Right lung (tissue), 5 donors: ENCODE data around the gene GPR180. TPM values are rescaled to one million over a fixed set of nuclear protein-coding genes. Genes with fewer than 3 reads are reported as not detected.
"Not testable (repeated sequence)": the region's sequence is repeated elsewhere in the genome, so short reads cannot be mapped to it uniquely, and the experiment has no call there.

Source experiments
- DNase-seq, 2 donors: peaks; one replicate each; pipeline ENCODE4 v3.0.0-alpha.2; 2013
- polyA plus RNA-seq, 5 donors: library from polyadenylated mRNA; unstranded; fragments of 120-200 nt; gene quantifications; one replicate each; pipeline versions ENCODE4 v1.2.1 to v1.2.3, GENCODE V29; 2013; ENCODE audit warnings: inconsistent platforms in 1 of 5, low replicate concordance in 1 of 5; ENCODE audit not compliant: insufficient read length in 5 of 5, insufficient read depth in 1 of 5

Gene GPR180
- polyA plus RNA-seq, 5 donors, result 6.2 to 8.5 (median 8.0) TPM

DNA sequence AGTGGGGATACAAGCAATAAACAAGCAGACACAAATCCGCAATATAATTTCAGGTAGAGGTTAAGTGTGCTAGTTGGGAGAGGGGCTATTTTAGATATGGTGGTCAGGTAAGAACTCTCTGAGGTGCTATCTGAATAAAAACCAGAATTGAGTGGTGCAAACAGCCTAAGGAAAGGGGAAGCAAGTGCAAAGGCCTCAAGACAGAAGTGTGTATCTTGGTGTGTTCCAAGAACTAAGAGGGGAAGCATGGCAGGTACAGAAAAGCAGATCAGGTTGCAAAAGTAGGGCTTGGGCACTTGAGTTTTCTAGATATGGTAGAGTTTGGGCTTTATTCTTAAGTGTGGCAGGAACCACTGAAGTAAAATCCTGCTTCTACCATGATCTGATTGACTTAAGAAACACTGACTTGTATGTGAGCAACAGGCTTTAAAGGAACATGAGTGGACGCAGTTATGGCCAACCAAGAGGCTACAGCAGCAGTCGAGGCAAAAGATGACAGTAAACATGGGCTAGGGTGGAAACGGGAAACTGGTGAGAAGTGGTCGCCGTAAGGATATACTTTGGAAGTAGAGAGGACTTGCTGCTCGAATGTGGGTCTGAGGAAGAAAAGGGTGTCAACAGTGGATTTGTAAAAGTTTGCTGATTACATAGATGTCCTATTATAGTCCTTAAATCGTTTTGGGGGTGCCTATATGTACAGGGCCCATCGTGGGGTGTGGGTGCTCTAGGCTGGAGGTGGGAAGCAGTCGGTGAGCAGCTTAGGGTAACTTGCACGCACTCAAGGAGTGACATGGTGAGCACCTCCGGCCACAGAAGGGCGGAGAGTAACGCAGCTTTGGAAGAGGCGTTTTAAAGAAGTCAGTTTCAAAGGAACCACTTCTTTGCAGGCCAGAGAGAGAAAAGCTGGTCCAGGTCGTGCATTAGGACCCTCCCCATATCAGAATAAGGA lies 6.4 kb upstream of the GPR180 start:
- DNase-seq, result peak in 1 of 2 donors; percentile 26

DNA sequence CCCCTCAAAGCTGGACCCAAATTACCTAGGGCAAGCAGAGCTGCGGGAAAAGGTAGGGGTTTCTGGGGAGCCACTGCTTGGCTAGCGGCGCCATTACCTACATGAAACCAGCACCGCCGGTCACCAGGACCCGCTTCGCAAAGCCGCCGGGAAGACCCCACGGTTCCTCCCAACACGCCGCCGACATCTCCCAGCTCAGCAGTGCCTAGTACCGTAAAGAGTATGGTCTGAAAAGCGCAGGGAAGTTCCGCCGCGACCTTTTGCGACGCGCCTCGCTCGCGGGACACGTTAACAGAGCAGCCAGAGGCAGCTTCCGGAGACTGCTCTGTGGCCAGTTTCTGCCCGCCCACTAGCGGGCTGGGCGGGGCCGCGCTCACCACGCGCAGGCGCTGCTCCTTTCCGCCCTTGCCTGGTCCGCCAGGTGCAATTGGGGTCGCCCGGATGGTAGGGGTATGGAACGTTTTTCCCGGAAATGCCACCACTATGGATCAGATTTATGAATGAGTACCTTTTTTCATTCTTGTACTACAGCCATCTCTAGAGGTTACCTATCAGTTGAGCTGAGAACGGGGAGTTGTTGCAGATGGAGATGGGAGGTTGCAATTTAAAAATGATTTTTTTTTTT lies 5.6 kb upstream of the GPR180 start, which contains the start of gene TGDS:
TSS of gene TGDS (minus strand) at position 203 of the 625 bp plus-strand sequence. CDS start at position 187, 16 bp downstream.
- peak; percentile 89 to 90 for DNase-seq

DNA sequence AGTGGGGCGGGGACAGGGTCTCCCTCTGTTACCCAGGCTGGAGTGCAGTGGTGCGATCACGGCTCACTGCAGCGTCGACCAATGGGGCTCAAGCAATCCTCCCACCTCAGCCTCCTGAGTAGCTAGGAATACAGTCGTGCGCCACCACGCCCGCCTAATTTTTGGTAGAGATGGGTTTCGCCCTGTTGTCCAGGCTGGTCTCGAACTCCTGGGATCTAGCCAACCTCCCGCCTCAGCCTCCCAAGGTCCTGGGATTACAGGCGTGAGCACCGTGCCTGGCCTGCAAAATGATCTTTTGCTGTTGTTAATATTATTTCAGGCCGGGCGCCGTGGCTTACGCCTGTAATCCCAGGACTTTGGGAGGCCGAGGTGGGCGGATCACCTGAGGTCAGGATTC lies 5.1 kb upstream of the GPR180 start:
- no peak for DNase-seq

DNA sequence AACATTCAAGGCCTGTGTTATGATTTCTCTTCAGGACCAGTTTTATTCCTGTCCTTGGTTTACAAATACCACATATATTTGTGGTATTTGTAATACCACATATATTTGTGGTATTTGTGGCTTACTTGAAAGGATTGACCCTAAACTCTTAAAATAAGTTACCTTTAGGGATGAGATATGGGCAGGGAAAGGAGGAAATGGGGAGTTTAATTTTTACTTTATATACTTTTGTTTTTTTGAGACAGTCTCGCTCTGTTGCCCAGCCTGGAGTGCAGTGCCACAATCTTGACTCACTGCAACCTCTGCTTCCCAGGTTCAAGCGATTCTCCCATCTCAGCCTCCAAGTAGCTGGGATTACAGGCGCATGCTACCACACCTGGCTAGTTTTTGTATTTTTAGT lies 3.4 kb upstream of the GPR180 start:
- no peak for DNase-seq

DNA sequence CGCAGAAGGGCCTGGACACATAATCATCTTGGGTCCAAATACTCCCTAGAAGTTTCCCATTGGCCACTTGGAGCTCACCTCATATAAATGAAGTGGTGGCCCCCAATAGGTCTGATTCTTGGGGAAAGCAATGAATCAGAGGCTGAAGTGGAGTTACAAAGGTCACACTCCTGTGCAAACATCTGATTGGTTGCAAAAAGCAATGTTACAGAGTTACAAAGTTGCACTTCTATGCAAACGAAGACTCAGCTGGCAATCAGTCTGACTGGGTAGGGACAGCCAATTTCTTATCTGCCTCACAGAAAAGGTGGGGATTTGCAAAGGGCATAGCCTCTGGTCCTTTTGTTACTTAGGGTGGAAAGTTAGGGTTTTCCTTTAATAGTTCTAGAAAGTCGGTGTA lies 1.8 kb upstream of the GPR180 start:
- DNase-seq, result no peak

DNA sequence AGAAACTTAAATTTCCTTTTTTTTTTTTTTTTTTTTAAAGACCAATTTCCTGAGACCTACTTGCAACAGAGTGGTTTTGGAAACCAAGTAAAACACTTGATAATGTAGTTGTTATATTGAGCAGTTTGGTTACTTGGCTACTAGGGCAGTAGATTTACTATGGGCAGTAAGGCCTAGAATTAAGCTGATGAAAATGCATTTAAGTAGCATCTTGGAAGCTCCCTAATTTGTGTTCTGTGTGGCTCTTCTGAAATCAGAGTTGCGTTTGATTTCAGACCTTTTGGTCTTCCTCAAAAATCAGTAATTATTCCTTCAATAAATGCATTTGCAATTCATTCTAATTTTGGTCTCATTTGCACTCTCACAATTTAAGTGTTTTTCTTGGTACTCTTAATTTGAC lies 810 bp downstream of the GPR180 start:
- no peak for DNase-seq

DNA sequence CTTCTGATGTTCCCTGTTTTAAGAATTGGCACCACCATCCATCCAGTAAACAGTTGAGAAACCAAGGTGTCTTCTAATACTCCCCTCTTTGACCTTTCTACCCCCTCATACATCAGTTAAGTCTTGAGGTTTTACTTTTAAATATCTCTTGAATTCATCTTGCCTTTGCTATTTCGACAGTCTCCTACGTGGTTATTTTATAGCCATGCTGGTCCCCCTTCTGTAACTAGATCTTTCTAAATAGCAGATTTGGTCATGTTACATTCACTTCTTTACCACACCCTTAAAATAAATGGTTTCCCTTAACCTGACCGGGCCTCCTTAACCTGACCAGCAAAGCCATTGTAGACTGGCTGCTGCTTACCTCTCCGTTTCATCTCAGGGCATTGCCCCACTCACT lies 5.4 kb downstream of the GPR180 start:
- no peak for DNase-seq

DNA sequence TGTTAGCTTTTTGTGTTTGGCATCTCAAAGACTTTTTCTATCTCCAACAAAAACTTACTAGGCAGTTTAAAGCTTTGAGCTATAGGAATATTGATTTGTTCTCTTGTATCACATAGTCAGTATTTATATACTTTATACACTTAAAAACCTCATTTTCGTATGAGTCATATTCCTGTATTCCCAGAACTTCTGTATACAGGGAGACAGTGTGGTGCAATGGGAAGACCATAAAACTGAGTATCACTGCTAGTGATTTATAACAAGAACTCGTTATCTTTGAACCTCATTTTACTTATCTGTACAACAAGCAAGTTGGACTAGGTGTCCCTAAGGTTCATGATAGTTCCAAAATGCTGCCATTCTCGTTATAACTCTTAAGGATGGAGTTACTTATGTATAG lies 6.3 kb downstream of the GPR180 start:
- no peak for DNase-seq

DNA sequence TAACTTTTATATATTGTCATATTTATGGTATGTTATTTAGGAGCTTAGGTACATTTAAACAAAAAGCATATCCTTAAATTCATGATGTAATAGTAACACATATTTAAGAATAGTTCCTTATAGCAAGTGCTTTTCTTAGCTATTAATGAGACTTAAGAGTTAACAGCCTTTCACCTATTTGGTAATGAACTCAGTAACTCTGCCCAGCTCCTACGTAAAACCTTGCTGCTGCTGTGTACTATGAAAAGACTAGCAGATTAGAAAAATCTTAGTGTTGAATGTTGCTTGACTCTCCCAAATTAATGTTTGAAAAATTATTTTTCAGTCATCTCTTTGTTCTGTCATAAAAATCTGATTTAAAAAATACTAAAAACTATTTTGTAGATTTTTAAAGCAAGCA lies 6.9 kb downstream of the GPR180 start:
- no peak for DNase-seq

DNA sequence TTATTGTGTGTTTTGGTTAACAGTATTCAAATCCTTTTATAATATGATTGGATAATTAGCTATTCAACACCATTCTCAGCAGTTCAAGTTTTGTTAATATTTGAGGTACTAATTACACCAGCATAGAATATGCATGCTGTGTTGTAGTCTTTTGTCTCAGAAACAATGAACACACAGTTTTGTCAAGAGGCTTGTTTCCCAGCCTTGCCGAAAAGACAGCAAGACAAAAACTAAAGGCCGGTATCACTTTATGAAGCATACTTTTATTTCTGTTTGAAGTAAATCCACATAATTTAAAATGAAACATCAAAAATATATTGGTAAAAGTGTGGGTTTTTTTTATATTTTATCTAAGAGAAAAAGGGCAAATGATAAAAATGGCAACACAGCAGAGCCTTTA lies 7.5 kb downstream of the GPR180 start:
- no peak for DNase-seq

DNA sequence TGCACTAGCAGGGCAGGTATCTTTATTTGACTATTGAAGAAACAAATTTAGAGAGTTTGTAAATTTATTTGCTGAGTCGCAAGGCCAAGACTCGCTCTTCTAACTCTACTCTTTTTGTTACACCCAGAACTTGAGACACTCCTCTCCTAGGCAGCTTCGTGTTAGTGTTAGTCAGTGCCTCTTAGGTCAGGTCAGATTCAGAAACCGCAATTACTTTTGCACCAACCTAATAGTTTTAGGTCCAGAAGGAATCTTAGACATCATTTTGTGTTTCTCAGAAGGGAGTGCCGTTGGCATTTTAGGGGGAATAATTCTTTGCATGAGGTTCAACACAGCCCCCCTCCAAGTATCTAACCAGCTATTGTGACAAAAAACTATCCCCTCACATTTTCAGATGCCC lies 8.8 kb downstream of the GPR180 start:
- no peak for DNase-seq

DNA sequence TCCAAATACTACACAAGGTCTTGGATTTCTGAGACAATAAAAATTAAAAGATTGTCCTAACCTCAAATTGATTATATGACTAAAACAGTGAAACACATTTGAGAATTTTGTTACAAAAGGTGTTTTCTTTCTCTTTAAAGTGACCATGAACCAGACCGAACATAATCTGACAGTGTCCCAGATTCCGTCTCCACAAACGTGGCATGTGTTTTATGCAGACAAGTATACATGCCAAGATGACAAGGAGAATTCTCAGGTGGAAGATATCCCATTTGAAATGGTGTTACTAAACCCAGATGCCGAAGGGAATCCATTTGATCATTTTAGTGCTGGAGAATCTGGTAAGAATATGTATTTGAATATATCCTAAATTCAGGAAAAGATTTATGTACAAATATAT lies 10.4 kb downstream of the GPR180 start:
- no peak for DNase-seq

DNA sequence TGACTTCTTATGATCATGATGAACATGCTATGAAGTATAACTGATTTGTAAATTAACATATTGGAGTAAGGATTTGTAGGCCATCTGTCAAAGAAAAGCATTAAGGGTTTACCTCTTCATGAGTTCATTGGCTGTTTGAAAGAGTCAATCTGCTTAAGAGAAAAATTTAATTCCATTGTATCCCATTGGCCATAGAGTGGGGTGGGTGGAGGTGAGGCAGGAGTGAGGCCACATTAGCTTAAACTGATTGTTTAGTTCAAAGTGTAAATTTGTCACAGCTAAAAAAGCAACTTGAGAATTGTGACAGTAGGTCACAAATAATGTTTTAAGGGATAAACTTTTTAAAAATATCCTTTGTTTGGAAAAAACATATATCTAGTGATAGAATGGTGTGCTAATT lies 11.4 kb downstream of the GPR180 start:
- no peak for DNase-seq

DNA sequence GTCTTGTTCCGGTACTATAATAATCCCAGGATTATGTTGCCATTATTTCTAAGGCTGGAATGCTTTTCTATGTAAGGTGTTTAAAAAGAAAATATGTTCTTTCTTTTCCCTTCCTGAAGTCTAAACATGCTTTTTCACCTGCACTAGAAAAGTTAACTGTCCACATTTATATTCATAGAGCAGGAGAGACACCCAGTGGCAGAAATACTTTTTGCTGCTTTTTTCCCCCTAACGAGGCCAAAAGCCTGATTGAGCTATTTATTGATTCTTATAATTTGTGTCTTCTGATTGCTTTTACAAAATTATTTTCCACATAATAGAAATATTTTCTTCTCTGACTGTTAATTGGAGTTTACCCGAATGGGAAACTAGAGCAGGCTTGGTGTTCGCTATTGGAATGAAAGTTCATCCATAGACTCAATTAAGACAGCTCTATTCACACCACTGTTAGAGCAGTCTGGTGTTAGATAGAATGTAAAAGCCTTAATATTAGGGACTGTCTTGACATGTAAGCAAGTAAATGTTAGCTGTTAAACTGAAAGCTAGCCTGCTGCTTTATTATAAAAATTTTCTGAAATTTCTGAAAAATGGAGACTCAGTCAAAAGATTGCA lies 15.8 kb downstream of the GPR180 start:
- no peak for DNase-seq

DNA sequence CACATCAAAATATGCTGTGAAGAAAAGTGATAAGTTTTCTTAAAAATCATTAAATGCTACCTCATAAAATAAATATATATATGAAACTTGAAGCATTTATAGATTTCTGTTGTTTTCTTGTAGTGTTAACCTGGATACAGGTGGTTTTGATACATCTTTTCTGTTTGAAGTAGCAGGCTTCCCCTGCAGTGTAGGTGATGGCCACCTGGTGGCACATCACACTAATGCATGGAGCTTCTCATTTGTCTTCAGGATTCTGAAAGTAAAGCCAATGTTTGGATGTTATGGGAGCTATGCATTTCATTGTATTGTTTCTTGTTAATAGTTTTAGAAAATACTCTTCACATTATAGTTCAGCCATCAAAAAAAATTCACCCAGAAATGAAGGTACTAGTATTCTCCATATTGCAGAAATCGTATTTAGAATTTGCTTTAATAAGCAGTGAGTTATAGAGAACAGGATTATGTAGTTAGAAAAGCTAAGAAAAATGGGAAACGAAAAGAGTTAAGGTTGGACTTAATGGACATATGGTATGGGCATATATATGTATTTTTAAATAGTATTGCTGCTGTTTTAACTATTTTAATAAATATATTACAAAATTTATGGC lies 18.7 kb downstream of the GPR180 start:
- no peak for DNase-seq

DNA sequence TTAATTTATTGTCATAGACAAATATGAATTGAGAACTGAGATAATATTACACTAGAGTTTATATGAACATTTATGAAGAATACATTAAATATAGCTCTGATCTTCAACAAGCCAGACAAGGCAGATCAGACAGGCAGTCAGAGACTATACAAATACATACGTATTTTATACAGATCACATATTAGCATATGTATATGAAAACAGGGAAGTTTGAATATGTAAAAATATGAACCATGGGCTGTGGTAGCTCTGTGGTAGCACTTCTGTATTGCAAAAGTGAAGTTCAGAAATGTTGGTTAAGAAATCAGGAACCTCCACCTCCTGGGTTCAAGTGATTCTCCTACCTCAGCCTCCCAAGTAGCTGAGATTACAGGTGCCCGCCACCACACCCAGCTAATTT lies 20.7 kb downstream of the GPR180 start:
- DNase-seq, result no peak

DNA sequence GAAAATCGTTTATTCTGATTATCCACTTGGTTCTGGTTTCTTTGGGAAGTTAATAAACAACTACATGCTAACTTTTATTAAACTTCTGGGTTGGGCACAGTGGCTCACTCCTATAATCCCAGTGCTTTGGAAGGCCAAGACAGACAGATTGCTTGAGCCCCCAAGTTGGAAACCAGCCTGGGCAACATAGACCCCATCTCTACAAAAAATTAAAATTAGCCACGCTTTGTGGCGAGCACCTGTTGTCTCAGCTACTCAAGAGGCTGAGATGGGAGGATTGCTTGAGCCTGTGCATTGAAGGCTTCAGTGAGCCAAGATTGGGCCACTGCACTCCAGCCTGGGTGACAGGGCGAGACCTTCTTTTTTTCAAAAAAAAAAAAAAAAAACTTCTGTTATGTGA lies 21.7 kb downstream of the GPR180 start:
- no peak for DNase-seq

DNA sequence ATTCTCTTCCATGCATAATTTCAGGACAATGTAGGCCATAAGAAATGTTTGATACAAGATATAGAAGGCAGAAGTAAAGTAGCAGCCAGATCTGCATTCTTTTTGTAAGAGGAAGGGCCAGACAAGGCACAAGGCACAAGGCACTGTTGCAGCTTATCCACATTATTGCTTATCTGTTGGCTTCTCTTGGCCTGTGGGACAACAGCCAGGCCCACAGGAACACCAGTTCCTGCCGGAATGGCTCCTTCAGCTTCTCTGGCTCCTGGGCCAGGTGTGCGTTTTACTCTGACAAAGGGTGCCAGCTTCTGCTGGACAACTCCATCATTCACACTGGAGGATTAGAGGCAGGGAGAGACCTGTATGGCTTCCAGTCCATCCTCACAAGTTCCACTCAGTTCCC lies 29.2 kb downstream of the GPR180 start:
- no peak for DNase-seq

DNA sequence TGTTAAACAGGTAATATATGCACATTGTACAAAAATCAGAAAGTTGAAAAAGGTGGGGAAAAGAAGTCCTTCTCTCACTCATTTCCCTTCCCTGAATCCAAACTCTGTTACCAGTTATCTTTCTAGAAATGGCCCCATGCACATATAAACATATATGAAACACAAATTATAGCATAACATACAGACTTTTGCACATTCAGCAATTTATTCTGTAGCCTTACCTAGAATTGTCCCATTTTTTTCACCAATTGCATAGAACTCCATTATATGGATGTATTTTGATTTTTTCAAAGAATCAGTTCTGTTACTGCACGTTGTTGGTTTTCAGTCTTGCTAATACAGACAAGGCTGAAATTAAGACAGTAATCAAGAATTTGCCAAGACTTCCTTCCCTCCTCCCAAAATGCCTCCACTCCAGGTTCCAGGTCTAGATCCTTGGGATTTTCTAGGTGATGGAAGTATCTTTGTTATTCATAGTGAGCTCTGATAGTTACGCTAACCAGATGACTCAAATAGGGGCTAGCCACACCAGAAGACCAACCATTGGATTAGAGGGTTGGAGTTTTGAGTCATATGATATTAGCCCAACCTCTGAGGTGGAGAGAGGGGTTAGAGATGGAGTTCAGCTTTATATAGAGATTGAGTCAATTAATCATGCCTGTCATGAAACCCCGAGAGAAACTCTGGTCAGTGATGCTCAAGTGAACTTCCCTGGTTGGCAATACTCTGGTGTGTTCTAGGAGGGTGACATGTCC lies 30.7 kb downstream of the GPR180 start:
- DNase-seq, result no peak

DNA sequence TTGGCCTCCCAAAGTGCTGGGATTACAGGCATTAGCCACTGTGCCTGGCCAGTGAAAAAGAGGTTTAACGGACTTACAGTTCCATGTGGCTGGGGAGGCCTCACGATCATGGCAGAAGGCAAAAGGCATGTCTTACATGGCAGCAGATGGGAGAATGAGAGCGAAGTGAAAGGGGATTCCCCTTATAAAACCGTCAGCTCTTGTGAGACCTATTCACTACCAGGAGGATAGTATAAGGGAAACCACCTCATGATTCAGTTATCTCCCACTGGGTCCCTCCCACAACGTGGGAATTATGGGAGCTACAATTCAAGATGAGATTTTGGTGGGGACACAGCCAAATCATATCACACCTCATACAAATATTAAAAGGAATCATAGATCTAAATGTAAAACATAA lies 34.4 kb downstream of the GPR180 start:
- DNase-seq, result not testable (repeated sequence)

DNA sequence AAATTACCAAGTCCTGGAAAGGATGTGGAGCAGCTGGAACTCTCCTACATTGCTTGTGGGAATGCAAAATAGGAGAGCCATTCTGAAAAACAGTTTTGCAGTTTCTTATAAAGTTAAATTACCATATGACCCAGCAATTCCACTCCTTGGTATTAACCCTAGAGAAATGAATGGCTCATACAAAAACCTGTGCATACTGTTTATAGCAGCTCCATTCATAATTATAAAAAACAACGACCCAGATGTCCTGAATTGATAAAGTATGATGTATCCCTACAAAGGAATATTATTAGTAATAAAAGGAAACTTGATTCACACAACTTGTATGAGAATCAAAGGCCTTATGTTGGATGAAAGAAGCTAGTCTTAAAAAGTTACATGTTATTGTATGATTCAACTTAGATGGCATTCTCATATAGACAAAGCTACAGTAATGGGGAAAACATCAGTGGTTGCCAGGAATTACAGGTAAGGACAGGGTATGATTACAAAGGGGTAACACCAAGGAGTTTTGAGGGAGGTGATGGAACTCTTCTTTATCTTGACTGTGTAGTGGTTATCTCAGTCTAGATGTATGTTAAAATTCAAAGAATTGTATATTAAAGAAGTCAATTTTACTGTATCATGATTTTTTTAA lies 35.4 kb downstream of the GPR180 start:
- DNase-seq, result no peak
